Measurements from ENCODE around the gene MLLT11.

- TF ChIP-seq, protein P1, sequence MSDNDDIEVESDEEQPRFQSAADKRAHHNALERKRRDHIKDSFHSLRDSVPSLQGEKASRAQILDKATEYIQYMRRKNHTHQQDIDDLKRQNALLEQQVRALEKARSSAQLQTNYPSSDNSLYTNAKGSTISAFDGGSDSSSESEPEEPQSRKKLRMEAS (IDR thresholded peaks at IDR 0.05) = no peak
- TF ChIP-seq EP300 (IDR thresholded peaks at IDR 0.05; ENCODE audit: borderline replicate concordance) (no peak), YY1 (IDR thresholded peaks at IDR 0.05; ENCODE audit: low read depth) (no peak), FOXM1 (IDR thresholded peaks at IDR 0.05; ENCODE audit: borderline replicate concordance, low read depth) (no peak), CEBPB (IDR thresholded peaks at IDR 0.05) (no peak), RAD21 (IDR thresholded peaks at IDR 0.05; ENCODE audit: low read depth) (no peak), CREB1 (IDR thresholded peaks at IDR 0.05; ENCODE audit: low read depth) (no peak), EGR1 (IDR thresholded peaks at IDR 0.05) (no peak), TEAD4 (IDR thresholded peaks at IDR 0.05) (no peak), TAF1 (IDR thresholded peaks at IDR 0.05; ENCODE audit: low read depth) (no peak), TCF12 (IDR thresholded peaks at IDR 0.05; ENCODE audit: low read depth) (no peak), ZBTB7A (IDR thresholded peaks at IDR 0.05; ENCODE audit: low read depth) (no peak)
- TF ChIP-seq, protein P2, sequence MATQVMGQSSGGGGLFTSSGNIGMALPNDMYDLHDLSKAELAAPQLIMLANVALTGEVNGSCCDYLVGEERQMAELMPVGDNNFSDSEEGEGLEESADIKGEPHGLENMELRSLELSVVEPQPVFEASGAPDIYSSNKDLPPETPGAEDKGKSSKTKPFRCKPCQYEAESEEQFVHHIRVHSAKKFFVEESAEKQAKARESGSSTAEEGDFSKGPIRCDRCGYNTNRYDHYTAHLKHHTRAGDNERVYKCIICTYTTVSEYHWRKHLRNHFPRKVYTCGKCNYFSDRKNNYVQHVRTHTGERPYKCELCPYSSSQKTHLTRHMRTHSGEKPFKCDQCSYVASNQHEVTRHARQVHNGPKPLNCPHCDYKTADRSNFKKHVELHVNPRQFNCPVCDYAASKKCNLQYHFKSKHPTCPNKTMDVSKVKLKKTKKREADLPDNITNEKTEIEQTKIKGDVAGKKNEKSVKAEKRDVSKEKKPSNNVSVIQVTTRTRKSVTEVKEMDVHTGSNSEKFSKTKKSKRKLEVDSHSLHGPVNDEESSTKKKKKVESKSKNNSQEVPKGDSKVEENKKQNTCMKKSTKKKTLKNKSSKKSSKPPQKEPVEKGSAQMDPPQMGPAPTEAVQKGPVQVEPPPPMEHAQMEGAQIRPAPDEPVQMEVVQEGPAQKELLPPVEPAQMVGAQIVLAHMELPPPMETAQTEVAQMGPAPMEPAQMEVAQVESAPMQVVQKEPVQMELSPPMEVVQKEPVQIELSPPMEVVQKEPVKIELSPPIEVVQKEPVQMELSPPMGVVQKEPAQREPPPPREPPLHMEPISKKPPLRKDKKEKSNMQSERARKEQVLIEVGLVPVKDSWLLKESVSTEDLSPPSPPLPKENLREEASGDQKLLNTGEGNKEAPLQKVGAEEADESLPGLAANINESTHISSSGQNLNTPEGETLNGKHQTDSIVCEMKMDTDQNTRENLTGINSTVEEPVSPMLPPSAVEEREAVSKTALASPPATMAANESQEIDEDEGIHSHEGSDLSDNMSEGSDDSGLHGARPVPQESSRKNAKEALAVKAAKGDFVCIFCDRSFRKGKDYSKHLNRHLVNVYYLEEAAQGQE (IDR thresholded peaks at IDR 0.05; ENCODE audit: low read depth) = no peak
- TF ChIP-seq, protein P3, sequence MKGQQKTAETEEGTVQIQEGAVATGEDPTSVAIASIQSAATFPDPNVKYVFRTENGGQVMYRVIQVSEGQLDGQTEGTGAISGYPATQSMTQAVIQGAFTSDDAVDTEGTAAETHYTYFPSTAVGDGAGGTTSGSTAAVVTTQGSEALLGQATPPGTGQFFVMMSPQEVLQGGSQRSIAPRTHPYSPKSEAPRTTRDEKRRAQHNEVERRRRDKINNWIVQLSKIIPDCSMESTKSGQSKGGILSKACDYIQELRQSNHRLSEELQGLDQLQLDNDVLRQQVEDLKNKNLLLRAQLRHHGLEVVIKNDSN (IDR thresholded peaks at IDR 0.05) = no peak
Measured at GRCh38 chr1:151037032-151037431, 23.2 kb upstream of the MLLT11 start.
